Measurements from ENCODE around the gene VWF.

DNA sequence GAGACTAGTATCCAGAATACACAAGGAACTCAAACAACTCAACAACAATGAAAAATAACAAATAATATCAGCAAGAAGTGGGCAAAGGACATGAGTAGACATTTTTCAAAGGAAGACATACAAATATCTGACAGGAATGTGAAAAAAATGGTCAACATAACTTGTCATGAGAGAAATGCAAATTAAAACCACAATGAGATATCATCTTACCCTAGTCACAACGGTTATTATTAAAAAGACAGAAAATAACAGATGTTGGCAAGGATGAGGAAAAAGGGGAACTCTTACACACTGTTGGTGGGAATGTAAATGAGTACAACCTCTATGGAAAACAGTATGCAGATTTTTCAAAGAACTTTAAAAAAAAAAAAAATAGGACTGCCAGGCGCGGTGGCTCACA lies 20.4 kb downstream of the VWF start:
- TF ChIP-seq POLR2A (IDR thresholded peaks at IDR 0.05; ENCODE audit: low read length), result no peak
- TF ChIP-seq GATA1 (IDR thresholded peaks at IDR 0.05; ENCODE audit: low read depth, low read length), result no peak

Measured in erythroblast (primary cell).